Neural progenitor cell (in vitro differentiated cells): ENCODE measurements around the gene CISTR.

Source experiments
- EZH2 ChIP-seq: fragments of 200-600 bp; sonication (generic); IDR thresholded peaks from 2 replicates; pipeline ENCODE4 v1.6.1; 2017; ENCODE audit warnings: antibody characterized with exemption, mild to moderate bottlenecking, moderate library complexity
- TF ChIP-seq, protein P1 (sequence below): fragments of 200-600 bp; sonication (generic); IDR thresholded peaks from 2 replicates; pipeline ENCODE4 v1.5.1; 2017; ENCODE audit warnings: antibody characterized with exemption, mild to moderate bottlenecking

- TF ChIP-seq, protein P1, sequence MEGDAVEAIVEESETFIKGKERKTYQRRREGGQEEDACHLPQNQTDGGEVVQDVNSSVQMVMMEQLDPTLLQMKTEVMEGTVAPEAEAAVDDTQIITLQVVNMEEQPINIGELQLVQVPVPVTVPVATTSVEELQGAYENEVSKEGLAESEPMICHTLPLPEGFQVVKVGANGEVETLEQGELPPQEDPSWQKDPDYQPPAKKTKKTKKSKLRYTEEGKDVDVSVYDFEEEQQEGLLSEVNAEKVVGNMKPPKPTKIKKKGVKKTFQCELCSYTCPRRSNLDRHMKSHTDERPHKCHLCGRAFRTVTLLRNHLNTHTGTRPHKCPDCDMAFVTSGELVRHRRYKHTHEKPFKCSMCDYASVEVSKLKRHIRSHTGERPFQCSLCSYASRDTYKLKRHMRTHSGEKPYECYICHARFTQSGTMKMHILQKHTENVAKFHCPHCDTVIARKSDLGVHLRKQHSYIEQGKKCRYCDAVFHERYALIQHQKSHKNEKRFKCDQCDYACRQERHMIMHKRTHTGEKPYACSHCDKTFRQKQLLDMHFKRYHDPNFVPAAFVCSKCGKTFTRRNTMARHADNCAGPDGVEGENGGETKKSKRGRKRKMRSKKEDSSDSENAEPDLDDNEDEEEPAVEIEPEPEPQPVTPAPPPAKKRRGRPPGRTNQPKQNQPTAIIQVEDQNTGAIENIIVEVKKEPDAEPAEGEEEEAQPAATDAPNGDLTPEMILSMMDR = no peak
- TF ChIP-seq EZH2 = peak; percentile 50
These were observed 13.2 kb downstream of the CISTR start for GRCh38 chr12:53738406-53739213.
